Adrenal gland (tissue), 12 donors: ENCODE results near the gene GPR4. TPM values are rescaled to one million over a fixed set of nuclear protein-coding genes. Genes with fewer than 3 reads are reported as not detected.

Source experiments
- DNase-seq, 7 donors: peaks; one replicate each; pipeline ENCODE4 v3.0.0-alpha.2; 2019 to 2020
- H3K27ac ChIP-seq, 5 donors: fragments of 200-600 bp; sonication (generic) in 4 of 5; 1 replicate in 3 of 5; 2 replicates in 2 of 5; pipeline versions ENCODE4 v1.5.1 to v1.8.0; 2016 to 2020; ENCODE audit warnings: mild to moderate bottlenecking in 1 of 5
- H3K27me3 ChIP-seq: fragments of 200-600 bp; 2 replicates; pipeline ENCODE4 v1.8.0; 2021
- H3K36me3 ChIP-seq, 2 donors: fragments of 200-600 bp; replicated peaks in 1 of 2; 1 replicate in 1 of 2; 2 replicates in 1 of 2; pipeline versions ENCODE4 v1.5.1 to v1.8.0; 2018 to 2022
- H3K4me1 ChIP-seq, 2 donors: fragments of 200-600 bp; replicated peaks in 1 of 2; 1 replicate in 1 of 2; 2 replicates in 1 of 2; pipeline versions ENCODE4 v1.5.1 to v1.8.0; 2018 to 2021
- H3K4me3 ChIP-seq, 4 donors: fragments of 200-600 bp; sonication (generic) in 3 of 4; one replicate each; pipeline ENCODE4 v1.5.1; 2016 to 2018
- H3K9me3 ChIP-seq, 3 donors: fragments of 200-600 bp; sonication (generic) in 1 of 3; replicated peaks in 1 of 3; 1 replicate in 2 of 3; 2 replicates in 1 of 3; pipeline versions ENCODE4 v1.5.1 to v1.8.0; 2016 to 2021
- CTCF ChIP-seq, 6 experiments: fragments of 450-650 bp in 4 of 6; fragments of 200-600 bp in 2 of 6; sonication (generic) in 1 of 6; IDR thresholded peaks; 1 replicate in 5 of 6; 2 replicates in 1 of 6; pipeline versions ENCODE4 v1.5.1 to v1.8.0; 2016 to 2021; ENCODE audit warnings: antibody characterized with exemption in 6 of 6, mild to moderate bottlenecking in 2 of 6, moderate library complexity in 1 of 6
- POLR2A ChIP-seq, 2 donors: fragments of 450-650 bp; IDR thresholded peaks; one replicate each; pipeline ENCODE4 v1.6.1; 2017; ENCODE audit warnings: antibody characterized with exemption in 2 of 2, mild to moderate bottlenecking in 2 of 2, moderate library complexity in 1 of 2
- WGBS, 4 donors: extraction: QIAGEN DNeasy Blood & Tissue Kit in 2 of 4; methylation state at CpG; one replicate each; pipeline versions ENCODE4 v1.1.5 to v1.1.7; 2013 to 2017; 5-methylcytosine and 5-hydroxymethylcytosine counted together
- intact Hi-C, 2 donors: fragments of 100-400 bp; cut with DNase I; formaldehyde crosslinking; loops; one replicate each; pipeline versions ENCODE4 v1.14.1 to v1.15.0; 2022 to 2023
- polyA plus RNA-seq, 3 donors: library from polyadenylated mRNA; stranded (reverse); fragments of 200-250 nt in 2 of 3; fragments of 350-450 nt in 1 of 3; fragmentation: Illumina TruSeq in 1 of 3; extraction: RNeasy Lipid Tissue Mini Kit (QIAGEN cat#74804) in 1 of 3; gene quantifications; one replicate each; pipeline ENCODE4 v1.2.3, GENCODE V29; 2013 to 2014
- total RNA-seq, 9 donors: library from RNA; depleted of rRNA in 4 of 9; stranded (reverse); fragments of >200 nt in 4 of 9; fragments of 120-200 nt in 1 of 9; fragmentation: NEBNext Ultra II Directional in 1 of 9; extraction: Animal tissue kit (Norgen Biotek cat#: 25700) in 1 of 9; gene quantifications; one replicate each; pipeline versions ENCODE4 v1.1.0 to v1.2.4, GENCODE V29; 2013 to 2023
- donor health status: healthy with polysubstance abuse.
- donor health status: Bipolar disorder and iron deficiency.
- donor health status: DM: yes; HTN: yes; CAD: no.
- donor health status: DM: no; HTN: no; CAD: no.
- donor health status: DM: no; HTN: no; CAD: no.
- donor health status: DM: yes; HTN: yes; CAD: no.

GPR4 gene
- total and polyA plus RNA-seq, 12 donors, result 0.55 to 11.3 (median 4.0) TPM

DNA sequence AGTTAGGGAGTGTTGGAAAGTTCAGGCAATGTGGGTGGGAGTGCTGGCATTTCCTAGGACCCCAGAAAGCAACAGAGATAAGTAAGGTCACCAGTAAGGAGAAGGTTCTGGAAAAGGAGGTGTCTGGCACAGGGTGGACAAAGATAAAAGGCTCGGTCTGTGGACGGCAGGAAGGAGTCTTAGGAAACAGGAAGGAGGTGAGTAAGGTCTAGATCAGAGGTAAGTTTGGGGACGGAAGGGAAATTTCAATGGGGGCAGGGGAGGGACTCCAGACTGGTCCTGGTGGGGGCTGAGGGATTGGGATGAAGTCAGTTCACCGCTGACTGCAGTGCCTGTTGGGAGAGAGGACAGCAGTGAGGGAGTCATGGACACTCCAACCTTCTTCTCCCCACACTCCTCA lies 9.6 kb downstream of the GPR4 start:
- WGBS, 4 donors, result 44 to 53% (median 48%) methylated on average over 4 of the region's 4 CpGs

GRCh38 chr19:45591638-45592005 lies 10.4 kb downstream of the GPR4 start:
- intact Hi-C loops, result no loop called here
- DNase-seq, result no peak
- peaks cover 4% of the 10 kb centered on the region in 2 donors for H3K4me1 ChIP-seq
- no peaks in the 10 kb centered on the region for H3K9me3 ChIP-seq
- H3K4me3 ChIP-seq, result no peak overlapping the region
- no peaks in the 10 kb centered on the region for H3K36me3 ChIP-seq
- 87 to 100% (median 91%) methylated on average over 5 to 21 of the region's 21 CpGs for WGBS, 4 donors
- peaks cover 8% of the 10 kb centered on the region for H3K27me3 ChIP-seq
- peak overlapping the region in 1 of 5 donors; percentile 26 for H3K27ac ChIP-seq
- TF ChIP-seq CTCF (IDR thresholded peaks at IDR 0.05), result no peak
- TF ChIP-seq POLR2A (IDR thresholded peaks at IDR 0.05), result no peak

More for the DNA sequence above, 9.6 kb downstream of the GPR4 start:
- Histone ChIP-seq H3K36me3 (no peaks in the 10 kb centered on the region), H3K4me1 (peaks cover 4% of the 10 kb centered on the region in 2 donors), H3K27me3 (peaks cover 8% of the 10 kb centered on the region), H3K27ac (peak overlapping the region in 2 of 5 donors; percentile 10 to 26), H3K4me3 (no peak overlapping the region), H3K9me3 (no peaks in the 10 kb centered on the region)
- intact Hi-C loops, result no loop called here
- TF ChIP-seq POLR2A (IDR thresholded peaks at IDR 0.05) (no peak), CTCF (IDR thresholded peaks at IDR 0.05) (no peak)
- DNase-seq, result no peak

DNA sequence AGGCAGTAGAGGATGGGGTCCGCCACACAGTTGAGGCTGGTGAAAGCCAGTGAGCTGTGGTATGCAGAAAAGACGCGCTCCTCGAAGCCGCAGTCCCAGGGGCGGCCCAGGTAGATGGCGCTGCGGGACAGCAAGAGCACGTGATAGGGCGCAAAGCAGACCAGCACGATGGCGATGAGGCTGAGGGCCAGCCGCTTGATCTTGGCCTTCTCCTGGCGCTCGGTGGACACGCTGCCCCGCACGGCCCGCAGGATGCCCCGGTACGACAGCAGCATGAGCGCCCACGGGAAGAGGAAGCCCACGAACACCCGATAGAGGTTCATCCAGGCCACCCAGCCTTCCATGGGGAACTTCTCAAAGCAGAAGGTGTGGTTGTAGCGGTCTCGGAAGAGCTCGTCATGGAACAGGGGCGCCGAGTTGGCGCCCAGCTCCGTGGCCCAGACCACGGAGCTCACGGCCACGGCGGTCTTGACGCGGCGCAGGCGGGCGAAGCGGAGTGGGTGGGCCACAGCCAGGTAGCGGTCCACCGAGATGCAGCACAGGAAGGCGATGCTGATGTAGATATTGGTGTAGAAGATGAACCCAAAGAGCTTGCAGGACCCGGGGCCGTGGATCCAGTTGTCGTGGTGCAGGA lies 10.9 kb downstream of the GPR4 start:
- no peak for TF ChIP-seq POLR2A (IDR thresholded peaks at IDR 0.05)
- peak; percentile 22 to 53 (median 41) for TF ChIP-seq CTCF (IDR thresholded peaks at IDR 0.05)
- Histone ChIP-seq H3K4me1 (peaks cover 4% of the 10 kb centered on the region in 2 donors), H3K36me3 (no peaks in the 10 kb centered on the region), H3K4me3 (no peak overlapping the region), H3K27ac (no peak overlapping the region), H3K27me3 (peaks cover 8% of the 10 kb centered on the region), H3K9me3 (no peaks in the 10 kb centered on the region)
- peak; percentile 45 to 79 (median 71) for DNase-seq
- intact Hi-C loops, result no loop called here
- WGBS, 4 donors, result 53 to 77% (median 60%) methylated on average over 6 to 48 of the region's 48 CpGs

DNA sequence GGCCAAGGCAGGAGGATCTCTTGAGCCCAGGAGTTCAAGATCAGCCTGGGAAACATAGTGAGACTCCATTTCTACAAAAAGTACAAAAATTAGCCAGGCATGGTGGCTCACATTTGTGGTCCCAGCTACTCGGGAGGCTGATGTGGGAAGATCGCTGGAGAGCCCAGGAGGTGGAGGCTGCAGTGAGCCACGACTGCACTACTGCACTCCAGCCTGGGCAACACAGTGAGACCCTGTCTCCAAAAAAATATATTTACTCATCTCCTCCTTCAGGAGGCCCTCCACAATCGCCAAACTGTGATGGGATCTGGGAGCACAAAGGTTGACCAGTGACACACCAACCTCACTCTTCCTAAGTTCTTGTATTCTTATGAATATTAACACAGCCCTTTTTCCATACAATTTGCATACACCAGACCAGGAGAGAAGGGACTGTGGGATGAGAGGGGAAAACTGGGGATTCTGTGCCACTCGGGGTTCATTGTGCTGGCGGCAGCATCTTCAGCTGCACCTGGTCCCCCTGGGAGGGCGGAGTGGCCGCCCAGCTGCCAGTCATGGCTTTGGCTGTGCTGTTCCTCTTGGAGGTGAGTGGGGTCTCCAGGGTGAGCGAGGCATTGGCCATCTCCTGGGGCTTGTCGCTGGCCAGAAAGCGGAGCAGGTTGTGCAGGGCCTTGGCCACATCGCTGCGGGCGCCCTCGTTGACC lies 11.6 kb downstream of the GPR4 start:
- 57 to 74% (median 65%) methylated on average over 12 to 15 of the region's 15 CpGs for WGBS, 4 donors
- H3K27me3 ChIP-seq, result peaks cover 8% of the 10 kb centered on the region
- DNase-seq, result no peak
- H3K27ac ChIP-seq, result no peak overlapping the region
- H3K4me3 ChIP-seq, result no peak overlapping the region
- H3K9me3 ChIP-seq, result no peaks in the 10 kb centered on the region
- peaks cover 4% of the 10 kb centered on the region in 2 donors for H3K4me1 ChIP-seq
- TF ChIP-seq POLR2A (IDR thresholded peaks at IDR 0.05) (no peak), CTCF (IDR thresholded peaks at IDR 0.05) (no peak)
- no peaks in the 10 kb centered on the region for H3K36me3 ChIP-seq
- intact Hi-C loops, result no loop called here
